Coronary artery (tissue), 2 donors: ENCODE measurements around the gene REPIN1.

ENCODE experiments used
- DNase-seq: peaks from one replicate; pipeline ENCODE4 v3.0.0-alpha.2; 2017; ENCODE audit warnings: low spot score
- H3K27ac ChIP-seq, 2 donors: fragments of 200-600 bp; sonication (generic); one replicate each; pipeline ENCODE4 v1.5.1; 2016 to 2019
- H3K4me3 ChIP-seq: fragments of 200-600 bp; sonication (generic); 2 replicates; pipeline ENCODE4 v1.5.1; 2016; ENCODE audit warnings: mild to moderate bottlenecking, moderate library complexity
- CTCF ChIP-seq: fragments of 200-600 bp; sonication (generic); IDR thresholded peaks from one replicate; pipeline ENCODE4 v1.5.1; 2019; ENCODE audit warnings: antibody characterized with exemption

Gene REPIN1

GRCh38 chr7:150325110-150325611 is 43.5 kb upstream of the REPIN1 start:
- no peak for TF ChIP-seq CTCF
- no peak overlapping the region for H3K4me3 ChIP-seq
- peak; percentile 64 for DNase-seq
- H3K27ac ChIP-seq: no peak overlapping the region

GRCh38 chr7:150325901-150326300 is 42.7 kb upstream of the REPIN1 start:
- no peak for DNase-seq
- H3K4me3 ChIP-seq: no peak overlapping the region
- TF ChIP-seq CTCF: no peak

GRCh38 chr7:150326657-150327268 is 41.9 kb upstream of the REPIN1 start:
- no peak overlapping the region for H3K27ac ChIP-seq
- no peak for TF ChIP-seq CTCF
- no peak overlapping the region for H3K4me3 ChIP-seq
- DNase-seq: no peak

More at GRCh38 chr7:150325901-150326300, 42.7 kb upstream of the REPIN1 start:
- no peak overlapping the region for H3K27ac ChIP-seq

GRCh38 chr7:150327308-150327707 is 41.3 kb upstream of the REPIN1 start:
- Histone ChIP-seq H3K4me3 (no peak overlapping the region), H3K27ac (no peak overlapping the region)
- no peak for TF ChIP-seq CTCF
- DNase-seq: no peak

- no peak overlapping the region for H3K4me3 ChIP-seq
- no peak for DNase-seq
- no peak for TF ChIP-seq CTCF
- no peak overlapping the region for H3K27ac ChIP-seq
Measured at GRCh38 chr7:150329331-150330120, 39.1 kb upstream of the REPIN1 start.

- Histone ChIP-seq H3K4me3 (no peak overlapping the region), H3K27ac (no peak overlapping the region)
- TF ChIP-seq CTCF: no peak
- DNase-seq: no peak
Measured at GRCh38 chr7:150330211-150330885, 38.3 kb upstream of the REPIN1 start.
